NCI-H2196 (cell line): ENCODE data around the gene MED8.

Experiments
- DNase-seq: peaks from one replicate; lab custom pipeline; 2025; ENCODE audit not compliant: unreplicated experiment; lab: John Stamatoyannopoulos, UW

MED8 gene

DNA sequence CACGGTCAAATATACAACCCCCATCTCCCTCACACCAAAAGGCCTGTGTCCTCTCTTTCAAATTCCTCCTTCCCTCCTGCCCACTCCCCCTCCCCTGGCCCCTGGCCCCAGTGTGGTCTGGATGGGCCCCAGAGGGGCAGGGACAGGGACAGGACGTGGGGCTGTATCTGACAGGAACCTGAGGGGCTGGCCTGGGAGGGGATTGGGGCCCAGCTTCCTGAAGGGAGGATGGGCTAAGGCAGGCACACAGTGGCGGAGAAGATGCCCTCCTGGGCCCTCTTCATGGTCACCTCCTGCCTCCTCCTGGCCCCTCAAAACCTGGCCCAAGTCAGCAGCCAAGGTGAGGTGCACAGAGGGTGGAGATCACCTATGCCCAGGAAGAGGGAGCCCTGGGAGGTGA, 52.0 kb downstream of the MED8 start, which contains the start of gene MPL:
Gene MPL, plus strand, starts transcription at position 231 of the 400 bp plus-strand sequence. Its CDS starts 31 bp downstream, at position 262.
- DNase-seq, result no peak

DNA sequence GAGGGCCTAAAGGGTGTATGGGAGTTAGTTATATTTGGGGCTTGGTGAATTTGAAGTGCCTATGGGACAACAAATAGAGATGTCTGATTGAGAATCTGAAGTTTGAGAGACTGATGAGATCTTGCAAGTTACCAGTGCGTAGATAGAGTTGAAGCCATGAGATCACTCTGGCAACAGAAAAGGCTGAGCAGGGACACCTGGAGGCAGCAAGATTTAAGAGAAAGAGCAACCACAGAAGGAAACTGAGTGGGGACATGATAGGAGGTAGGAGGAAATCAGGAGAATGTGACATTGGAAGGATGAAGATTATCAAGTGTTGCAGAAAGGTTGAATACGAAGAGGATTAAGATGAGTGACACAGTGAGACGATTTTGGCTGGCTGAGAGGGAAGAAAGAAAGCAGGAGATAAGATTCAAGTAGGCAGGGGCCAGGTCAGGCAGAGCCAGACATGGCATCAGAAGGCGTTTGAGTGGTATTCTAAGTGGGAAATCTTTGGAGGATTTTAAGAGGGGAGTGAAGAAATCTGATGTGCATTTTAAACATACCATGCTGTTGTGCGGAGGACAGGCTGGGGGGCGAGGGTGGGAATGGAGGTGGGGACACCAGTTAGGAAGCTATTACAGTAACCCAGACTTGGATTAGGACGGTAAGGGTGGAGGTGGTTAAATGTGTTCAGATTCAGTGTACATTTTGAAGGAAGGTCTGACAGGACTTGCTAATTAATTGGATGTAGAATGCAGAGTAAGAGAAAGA, 55.0 kb downstream of the MED8 start:
- DNase-seq, result no peak
